CD4-positive, alpha-beta T cell (primary cell): Measurements from ENCODE around the gene ADGRG3. TPM values are rescaled to one million over a fixed set of nuclear protein-coding genes. Genes with fewer than 3 reads are reported as not detected.

Experiments used
- ATAC-seq: fragments of 200-7000 bp; cut with Tn5 transposase; one replicate; pipeline ENCODE4 v1.10.0; 2022; ENCODE audit warnings: mild to moderate bottlenecking; ENCODE audit not compliant: poor library complexity
- CTCF ChIA-PET: fragments of 350-600 bp; sonication (Branson Sonifier 250); formaldehyde crosslinking; loops from one replicate; lab custom pipeline; 2021; ENCODE audit warnings: antibody characterized with exemption, inconsistent platforms; lab: Charles Lee
- POLR2A ChIA-PET: fragments of 350-600 bp; sonication (Branson Sonifier 250); formaldehyde crosslinking; loops from one replicate; lab custom pipeline; 2021; ENCODE audit warnings: antibody characterized with exemption, inconsistent platforms; lab: Charles Lee
- DNase-seq, 14 experiments: peaks; one replicate each; pipeline ENCODE4 v3.0.0-alpha.2; 2013 to 2020; ENCODE audit warnings: mixed read lengths in 2 of 14
- H3K27ac ChIP-seq, 2 donors: one replicate each; pipeline versions ENCODE4 v1.5.1 to v1.7.0; 2013; ENCODE audit warnings: low read length in 2 of 2, low read depth in 1 of 2, mild to moderate bottlenecking in 1 of 2
- H3K27me3 ChIP-seq, 2 experiments: 1 replicate in 1 of 2; 2 replicates in 1 of 2; pipeline versions ENCODE4 v1.6.1 to v1.7.0; 2013; ENCODE audit warnings: low read length in 2 of 2, control low read depth in 1 of 2, mild to moderate bottlenecking in 1 of 2, moderate library complexity in 1 of 2; ENCODE audit not compliant: insufficient read depth in 2 of 2, control insufficient read depth in 1 of 2
- H3K36me3 ChIP-seq: one replicate; pipeline ENCODE4 v1.6.1; 2013; ENCODE audit warnings: low read length, control low read depth; ENCODE audit not compliant: insufficient read depth
- H3K4me1 ChIP-seq: one replicate; pipeline ENCODE4 v1.6.1; 2013; ENCODE audit warnings: low read length, control low read depth; ENCODE audit not compliant: insufficient read depth
- H3K4me3 ChIP-seq: one replicate; pipeline ENCODE4 v1.5.1; 2013; ENCODE audit warnings: mild to moderate bottlenecking, low read length, moderate library complexity
- H3K9me3 ChIP-seq, 2 experiments: 1 replicate in 1 of 2; 2 replicates in 1 of 2; pipeline versions ENCODE4 v1.6.1 to v1.7.0; 2013; ENCODE audit warnings: low read length in 2 of 2, mild to moderate bottlenecking in 2 of 2, control low read depth in 1 of 2, moderate library complexity in 1 of 2; ENCODE audit not compliant: control insufficient read depth in 1 of 2, insufficient read depth in 1 of 2
- H3K27ac Mint-ChIP-seq: one replicate; pipeline ENCODE4 v1.8.0; 2020; ENCODE audit warnings: mixed read lengths
- H3K27me3 Mint-ChIP-seq: one replicate; pipeline ENCODE4 v1.8.0; 2021; ENCODE audit warnings: mixed read lengths
- H3K36me3 Mint-ChIP-seq: one replicate; pipeline ENCODE4 v1.8.0; 2021; ENCODE audit warnings: low read depth, mixed read lengths
- H3K4me1 Mint-ChIP-seq: one replicate; pipeline ENCODE4 v1.8.0; 2021; ENCODE audit warnings: low read depth, mixed read lengths
- H3K4me3 Mint-ChIP-seq: one replicate; pipeline ENCODE4 v1.8.0; 2020; ENCODE audit warnings: mild to moderate bottlenecking, mixed read lengths
- H3K9me3 Mint-ChIP-seq: one replicate; pipeline ENCODE4 v1.8.0; 2020; ENCODE audit warnings: mixed read lengths
- CTCF ChIP-seq: fragments of 200-600 bp; IDR thresholded peaks from one replicate; pipeline ENCODE4 v1.8.0; 2022; ENCODE audit warnings: antibody characterized with exemption, mild to moderate bottlenecking
- intact Hi-C, 2 experiments: fragments of 100-400 bp; cut with DNase I in 1 of 2; cut with micrococcal nuclease in 1 of 2; formaldehyde crosslinking; loops; one replicate each; pipeline versions ENCODE4 v1.15.1 to v1.9.0; 2023 to 2025; cut with DNase I, micrococcal nuclease
- total RNA-seq, 174 experiments: library from RNA in 2 of 174; stranded (reverse) in 2 of 174; gene quantifications; one replicate each; pipeline ENCODE4 v1.2.3 and lab custom pipeline; 2021 to 2026

The ADGRG3 gene
- total RNA-seq, 2 experiments from 2014 or later: 0.28 TPM; not detected in 1

- Histone ChIP-seq H3K4me1 (no peaks in the 10 kb centered on the region), H3K36me3 (no peaks in the 10 kb centered on the region), H3K9me3 (peaks cover 0 to 4% of the 10 kb centered on the region in 2 experiments), H3K4me3 (no peak overlapping the region), H3K27ac (no peak overlapping the region), H3K27me3 (no peaks in the 10 kb centered on the region)
- ChIA-PET POLR2A (no interaction called here), CTCF (no interaction called here)
- intact Hi-C loops: no loop called here
- ATAC-seq: no peak
- no peak overlapping the region for H3K27ac Mint-ChIP-seq
- H3K27me3 Mint-ChIP-seq: no peaks in the 10 kb centered on the region
- H3K9me3 Mint-ChIP-seq: no peaks in the 10 kb centered on the region
- H3K36me3 Mint-ChIP-seq: no peaks in the 10 kb centered on the region
- H3K4me1 Mint-ChIP-seq: no peaks in the 10 kb centered on the region
- TF ChIP-seq CTCF: no peak
- no peak overlapping the region for H3K4me3 Mint-ChIP-seq
- DNase-seq: no peak
These were observed 53.5 kb downstream of the ADGRG3 start for GRCh38 chr16:57721356-57722209.

- intact Hi-C loops: no loop called here
- ChIA-PET POLR2A (no interaction called here), CTCF (no interaction called here)
- ATAC-seq: no peak
- H3K4me1 ChIP-seq: no peaks in the 10 kb centered on the region
- no peak overlapping the region for H3K27ac ChIP-seq
- H3K9me3 ChIP-seq: peaks cover 0 to 4% of the 10 kb centered on the region in 2 experiments
- Mint-ChIP-seq H3K9me3 (no peaks in the 10 kb centered on the region), H3K36me3 (no peaks in the 10 kb centered on the region), H3K4me1 (no peaks in the 10 kb centered on the region), H3K27me3 (no peaks in the 10 kb centered on the region), H3K27ac (no peak overlapping the region), H3K4me3 (no peak overlapping the region)
- H3K4me3 ChIP-seq: no peak overlapping the region
- no peaks in the 10 kb centered on the region for H3K36me3 ChIP-seq
- no peaks in the 10 kb centered on the region for H3K27me3 ChIP-seq
- no peak for TF ChIP-seq CTCF
- DNase-seq: no peak
These were observed 54.0 kb downstream of the ADGRG3 start for GRCh38 chr16:57722210-57722499.

- Histone ChIP-seq H3K27ac (no peak overlapping the region), H3K36me3 (no peaks in the 10 kb centered on the region), H3K9me3 (peaks cover 0 to 4% of the 10 kb centered on the region in 2 experiments), H3K27me3 (no peaks in the 10 kb centered on the region), H3K4me3 (no peak overlapping the region), H3K4me1 (no peaks in the 10 kb centered on the region)
- Mint-ChIP-seq H3K9me3 (no peaks in the 10 kb centered on the region), H3K27ac (no peak overlapping the region), H3K27me3 (no peaks in the 10 kb centered on the region), H3K4me1 (no peaks in the 10 kb centered on the region), H3K4me3 (no peak overlapping the region), H3K36me3 (no peaks in the 10 kb centered on the region)
- intact Hi-C loops: no loop called here
- ATAC-seq: no peak
- no peak for DNase-seq
- ChIA-PET POLR2A (no interaction called here), CTCF (no interaction called here)
- no peak for TF ChIP-seq CTCF
These were observed 54.5 kb downstream of the ADGRG3 start for GRCh38 chr16:57722651-57723050.
